ENCODE measurements around the gene SIRT6. TPM values are rescaled to one million over a fixed set of nuclear protein-coding genes. Genes with fewer than 3 reads are reported as not detected.
"Not testable (repeated sequence)": the region's sequence is repeated elsewhere in the genome, so short reads cannot be mapped to it uniquely, and the experiment has no call there.

The SIRT6 gene
- polyA plus RNA-seq, 1 experiment = 22.3 TPM

DNA sequence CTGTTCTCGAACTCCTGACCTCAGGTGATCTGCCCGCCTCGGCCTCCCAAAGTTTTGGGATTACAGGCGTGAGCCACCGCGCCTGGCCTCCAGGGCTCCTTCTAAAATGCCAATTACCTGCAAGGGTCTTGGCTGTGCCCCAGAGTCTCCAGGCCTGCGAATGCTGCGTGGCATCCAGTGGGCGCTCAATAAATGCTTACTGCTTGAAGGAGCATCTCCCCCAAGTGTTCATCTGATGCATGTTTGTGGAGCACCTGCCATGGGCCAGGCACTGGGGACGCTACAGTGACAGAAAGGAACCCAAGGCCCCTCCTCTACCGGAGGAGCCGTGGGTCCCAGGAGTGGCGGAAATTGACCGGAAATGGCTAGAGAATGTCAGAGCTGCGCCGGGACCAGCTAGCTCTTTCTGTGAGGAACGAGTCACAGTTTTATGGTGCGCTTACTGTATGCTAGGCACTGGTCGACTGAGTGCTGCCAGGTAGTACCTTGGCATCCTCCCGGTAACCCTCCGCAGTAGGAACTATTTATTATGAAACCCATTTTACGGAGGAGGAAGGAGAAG, 14.3 kb upstream of the SIRT6 start:
- Histone ChIP-seq H3K27me3 (ENCODE audit: control insufficient read depth, insufficient read depth, low read length) (peaks cover 4% of the 10 kb centered on the region), H3K36me3 (ENCODE audit: control insufficient read depth, insufficient read depth, low read length) (no peaks in the 10 kb centered on the region), H3K4me3 (ENCODE audit: low read depth, low read length) (no peak overlapping the region)
- TF ChIP-seq, protein P1, sequence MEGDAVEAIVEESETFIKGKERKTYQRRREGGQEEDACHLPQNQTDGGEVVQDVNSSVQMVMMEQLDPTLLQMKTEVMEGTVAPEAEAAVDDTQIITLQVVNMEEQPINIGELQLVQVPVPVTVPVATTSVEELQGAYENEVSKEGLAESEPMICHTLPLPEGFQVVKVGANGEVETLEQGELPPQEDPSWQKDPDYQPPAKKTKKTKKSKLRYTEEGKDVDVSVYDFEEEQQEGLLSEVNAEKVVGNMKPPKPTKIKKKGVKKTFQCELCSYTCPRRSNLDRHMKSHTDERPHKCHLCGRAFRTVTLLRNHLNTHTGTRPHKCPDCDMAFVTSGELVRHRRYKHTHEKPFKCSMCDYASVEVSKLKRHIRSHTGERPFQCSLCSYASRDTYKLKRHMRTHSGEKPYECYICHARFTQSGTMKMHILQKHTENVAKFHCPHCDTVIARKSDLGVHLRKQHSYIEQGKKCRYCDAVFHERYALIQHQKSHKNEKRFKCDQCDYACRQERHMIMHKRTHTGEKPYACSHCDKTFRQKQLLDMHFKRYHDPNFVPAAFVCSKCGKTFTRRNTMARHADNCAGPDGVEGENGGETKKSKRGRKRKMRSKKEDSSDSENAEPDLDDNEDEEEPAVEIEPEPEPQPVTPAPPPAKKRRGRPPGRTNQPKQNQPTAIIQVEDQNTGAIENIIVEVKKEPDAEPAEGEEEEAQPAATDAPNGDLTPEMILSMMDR (IDR thresholded peaks at IDR 0.05; ENCODE audit: insufficient read depth, low read depth, low read length) = no peak
- ChIA-PET POLR2A (no interaction called here), CTCF (interaction anchor here (0.6 to 1.6 kb wide), 3 partner anchors 9 to 56 kb away, joined by 3 to 5 read pairs (median 3); no protein-coding TSS in a partner anchor)
- DNase-seq (ENCODE audit: low read depth) = no peak

DNA sequence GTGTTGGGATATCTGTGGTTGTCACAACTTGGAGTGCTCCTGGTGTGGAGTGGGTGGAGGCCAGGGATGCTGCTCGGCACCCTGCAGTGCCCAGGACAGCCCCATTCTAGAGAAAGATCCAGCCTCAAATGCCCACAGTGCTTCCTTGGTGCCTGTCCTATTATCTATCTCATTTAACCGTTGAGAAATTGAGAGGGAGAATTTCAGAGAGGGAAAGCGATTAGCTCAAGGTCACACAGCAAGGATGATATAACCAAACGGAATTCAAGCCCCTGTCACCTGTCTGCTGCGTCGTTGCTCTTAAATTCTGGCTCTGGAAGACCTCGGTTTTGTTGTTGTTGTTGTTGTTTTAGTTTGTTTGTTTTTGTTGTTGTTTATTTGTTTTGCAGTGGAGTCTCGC, 13.6 kb upstream of the SIRT6 start:
- POLR2A ChIA-PET = no interaction called here
- CTCF ChIA-PET = interaction anchor here (0.6 to 1.6 kb wide), 2 partner anchors 8 to 56 kb away, joined by 3 to 5 read pairs; no protein-coding TSS in a partner anchor
- TF ChIP-seq, protein P1 (IDR thresholded peaks at IDR 0.05; ENCODE audit: insufficient read depth, low read depth, low read length) = no peak
- no peak overlapping the region for H3K4me3 ChIP-seq (ENCODE audit: low read depth, low read length)
- peaks cover 4% of the 10 kb centered on the region for H3K27me3 ChIP-seq (ENCODE audit: control insufficient read depth, insufficient read depth, low read length)
- DNase-seq (ENCODE audit: low read depth) = no peak
- H3K36me3 ChIP-seq (ENCODE audit: control insufficient read depth, insufficient read depth, low read length) = no peaks in the 10 kb centered on the region

DNA sequence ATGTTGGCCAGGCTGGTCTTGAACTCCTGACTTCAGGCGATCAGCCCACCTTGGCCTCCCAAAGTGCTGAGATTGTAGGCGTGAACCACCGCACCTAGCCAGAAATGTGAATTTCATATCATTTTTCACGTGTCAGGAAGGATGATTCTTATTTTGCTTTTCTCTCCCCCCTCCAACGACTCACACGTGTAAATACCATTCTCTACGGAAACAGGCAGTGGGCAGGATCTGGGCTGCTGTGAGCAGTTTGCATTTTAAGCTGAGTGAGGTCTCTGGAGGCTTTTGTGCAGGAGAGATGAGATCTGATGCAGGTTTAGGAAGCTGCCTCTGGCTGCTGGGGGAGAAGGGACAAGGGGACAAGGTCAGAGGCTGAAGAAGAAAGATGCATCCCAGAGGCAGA, 12.0 kb upstream of the SIRT6 start:
- ChIA-PET POLR2A (no interaction called here), CTCF (interaction anchor here (1.2 kb wide), 1 partner anchor 13 kb away, joined by 3 read pairs; no protein-coding TSS in a partner anchor)
- H3K4me3 ChIP-seq (ENCODE audit: low read depth, low read length) = no peak overlapping the region
- TF ChIP-seq, protein P1 (IDR thresholded peaks at IDR 0.05; ENCODE audit: insufficient read depth, low read depth, low read length) = no peak
- no peak for DNase-seq (ENCODE audit: low read depth)
- peaks cover 4% of the 10 kb centered on the region for H3K27me3 ChIP-seq (ENCODE audit: control insufficient read depth, insufficient read depth, low read length)
- no peaks in the 10 kb centered on the region for H3K36me3 ChIP-seq (ENCODE audit: control insufficient read depth, insufficient read depth, low read length)

DNA sequence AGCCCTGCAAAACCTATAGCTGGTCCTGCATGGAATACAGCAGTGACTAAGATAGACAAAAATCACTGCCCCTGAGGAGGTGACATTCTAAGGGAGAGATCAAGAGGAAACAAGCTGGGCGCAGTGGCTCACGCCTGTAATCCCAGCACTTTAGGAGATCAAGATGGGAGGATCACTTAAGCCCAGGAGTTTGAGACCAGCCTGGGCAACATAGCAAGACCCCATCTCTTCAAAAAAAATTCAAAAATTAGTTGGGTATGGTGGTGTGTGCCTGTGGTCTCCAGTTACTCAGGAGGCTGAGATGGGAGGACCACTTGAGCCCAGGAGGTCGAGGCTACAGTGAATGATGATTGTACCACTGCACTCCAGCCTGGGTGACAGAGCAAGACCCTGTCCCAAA, 10.2 kb upstream of the SIRT6 start:
- DNase-seq (ENCODE audit: low read depth); H3K36me3 ChIP-seq (ENCODE audit: control insufficient read depth, insufficient read depth, low read length); POLR2A ChIA-PET; H3K27me3 ChIP-seq (ENCODE audit: control insufficient read depth, insufficient read depth, low read length); H3K4me3 ChIP-seq (ENCODE audit: low read depth, low read length): not testable (repeated sequence)
- CTCF ChIA-PET = interaction anchor here (1.1 kb wide), 2 partner anchors 13 to 15 kb away, joined by 3 read pairs; no protein-coding TSS in a partner anchor

DNA sequence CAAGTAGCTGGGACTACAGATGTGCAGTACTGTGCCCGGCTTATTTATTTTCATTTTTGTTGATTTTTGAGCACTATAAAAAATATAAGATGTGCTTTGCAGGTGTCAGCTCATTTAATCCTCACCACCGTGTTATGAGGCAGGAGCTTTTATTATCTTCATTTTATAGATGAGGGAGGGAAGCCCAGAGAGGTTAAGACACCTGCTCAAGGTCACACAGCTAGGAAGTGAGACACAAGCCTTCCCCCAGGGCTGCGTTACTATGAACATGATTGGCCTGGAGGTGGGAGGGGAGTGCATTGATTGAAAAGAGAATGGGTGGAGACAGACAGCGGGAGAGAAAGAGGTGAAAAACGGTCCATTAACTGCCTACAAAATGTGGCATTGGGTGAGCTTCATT, 7.3 kb upstream of the SIRT6 start:
- CTCF ChIA-PET = interaction anchor here (0.7 to 1.4 kb wide), 5 partner anchors 13 to 50 kb away, joined by 3 to 5 read pairs (median 3); no protein-coding TSS in a partner anchor
- Histone ChIP-seq H3K4me3 (ENCODE audit: low read depth, low read length) (no peak overlapping the region), H3K36me3 (ENCODE audit: control insufficient read depth, insufficient read depth, low read length) (no peaks in the 10 kb centered on the region), H3K27me3 (ENCODE audit: control insufficient read depth, insufficient read depth, low read length) (no peaks in the 10 kb centered on the region)
- TF ChIP-seq, protein P1 (IDR thresholded peaks at IDR 0.05; ENCODE audit: insufficient read depth, low read depth, low read length) = no peak
- POLR2A ChIA-PET = no interaction called here
- DNase-seq (ENCODE audit: low read depth) = no peak
